ENCODE measurements around the gene TRAFD1.

Gene TRAFD1

GRCh38 chr12:112161711-112162110 is 36.4 kb downstream of the TRAFD1 start:
- DNase-seq = no peak

GRCh38 chr12:112162241-112162790 is 37.0 kb downstream of the TRAFD1 start:
- no peak for DNase-seq

GRCh38 chr12:112163056-112163455 is 37.7 kb downstream of the TRAFD1 start:
- DNase-seq = no peak

- no peak for DNase-seq
Observed at GRCh38 chr12:112163471-112163991, 38.2 kb downstream of the TRAFD1 start.

GRCh38 chr12:112164011-112164660 is 38.8 kb downstream of the TRAFD1 start:
- DNase-seq = no peak

- no peak for DNase-seq
Observed at GRCh38 chr12:112165624-112166023, 40.3 kb downstream of the TRAFD1 start.

- no peak for DNase-seq
Observed at GRCh38 chr12:112166051-112167015, 41.0 kb downstream of the TRAFD1 start.

- DNase-seq = no peak
Observed at GRCh38 chr12:112167031-112167461, 41.7 kb downstream of the TRAFD1 start.

GRCh38 chr12:112167718-112168525 is 42.6 kb downstream of the TRAFD1 start:
- no peak for DNase-seq

GRCh38 chr12:112168561-112168971 is 43.2 kb downstream of the TRAFD1 start:
- DNase-seq = no peak

GRCh38 chr12:112169161-112169872 is 44.0 kb downstream of the TRAFD1 start:
- no peak for DNase-seq

GRCh38 chr12:112169966-112170365 is 44.6 kb downstream of the TRAFD1 start:
- no peak for DNase-seq

- DNase-seq = no peak
Observed at GRCh38 chr12:112170376-112170775, 45.0 kb downstream of the TRAFD1 start.

- DNase-seq = no peak
Observed at GRCh38 chr12:112170971-112171596, 45.7 kb downstream of the TRAFD1 start.

GRCh38 chr12:112172556-112173324 is 47.4 kb downstream of the TRAFD1 start:
- DNase-seq = no peak

GRCh38 chr12:112175361-112176155 is 50.2 kb downstream of the TRAFD1 start:
- DNase-seq = no peak

- no peak for DNase-seq
Observed at GRCh38 chr12:112176321-112177010, 51.1 kb downstream of the TRAFD1 start.

GRCh38 chr12:112178796-112179195 is 53.4 kb downstream of the TRAFD1 start:
- no peak for DNase-seq

- DNase-seq = no peak
Observed at GRCh38 chr12:112179341-112179740, 54.0 kb downstream of the TRAFD1 start.
